Transverse colon (tissue), 4 donors: ENCODE data around the gene SNX15.

Experiments
- POLR2AphosphoS5 ChIP-seq, 3 donors: sonication (generic); formaldehyde crosslinking; IDR thresholded peaks; one replicate each; pipeline ENCODE4 v1.6.1; 2016; ENCODE audit warnings: antibody characterized with exemption in 3 of 3
- TF ChIP-seq, protein P1 (sequence below), 5 experiments: fragments of 200-600 bp in 3 of 5; fragments of 450-650 bp in 2 of 5; sonication (generic) in 3 of 5; IDR thresholded peaks; 1 replicate in 2 of 5; 2 replicates in 3 of 5; pipeline ENCODE4 v1.5.1; 2016 to 2017; ENCODE audit warnings: antibody characterized with exemption in 5 of 5, inconsistent platforms in 3 of 5, mild to moderate bottlenecking in 2 of 5, moderate library complexity in 1 of 5

DNA sequence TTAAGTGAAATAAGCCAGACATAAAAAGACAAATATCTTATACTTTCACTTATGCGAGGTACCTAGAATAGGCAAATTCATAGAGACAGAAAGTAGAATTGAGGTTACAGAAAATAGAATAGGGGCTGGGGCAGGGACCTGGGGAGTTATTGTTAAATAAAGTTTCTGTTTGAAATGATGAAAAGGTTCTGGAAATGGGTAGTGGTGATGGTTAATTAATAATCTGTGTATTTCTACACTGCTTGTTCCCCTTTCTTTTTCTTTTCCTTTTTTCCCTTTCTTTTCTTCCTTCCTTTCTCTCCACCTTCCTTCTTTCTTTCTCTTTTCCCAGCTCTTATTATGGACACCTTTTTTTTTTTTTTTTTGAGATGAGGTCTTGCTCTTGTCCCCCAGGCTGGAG, 28.3 kb downstream of the SNX15 start:
- no peak for TF ChIP-seq POLR2AphosphoS5 (IDR thresholded peaks at IDR 0.05)
- TF ChIP-seq, protein P1, sequence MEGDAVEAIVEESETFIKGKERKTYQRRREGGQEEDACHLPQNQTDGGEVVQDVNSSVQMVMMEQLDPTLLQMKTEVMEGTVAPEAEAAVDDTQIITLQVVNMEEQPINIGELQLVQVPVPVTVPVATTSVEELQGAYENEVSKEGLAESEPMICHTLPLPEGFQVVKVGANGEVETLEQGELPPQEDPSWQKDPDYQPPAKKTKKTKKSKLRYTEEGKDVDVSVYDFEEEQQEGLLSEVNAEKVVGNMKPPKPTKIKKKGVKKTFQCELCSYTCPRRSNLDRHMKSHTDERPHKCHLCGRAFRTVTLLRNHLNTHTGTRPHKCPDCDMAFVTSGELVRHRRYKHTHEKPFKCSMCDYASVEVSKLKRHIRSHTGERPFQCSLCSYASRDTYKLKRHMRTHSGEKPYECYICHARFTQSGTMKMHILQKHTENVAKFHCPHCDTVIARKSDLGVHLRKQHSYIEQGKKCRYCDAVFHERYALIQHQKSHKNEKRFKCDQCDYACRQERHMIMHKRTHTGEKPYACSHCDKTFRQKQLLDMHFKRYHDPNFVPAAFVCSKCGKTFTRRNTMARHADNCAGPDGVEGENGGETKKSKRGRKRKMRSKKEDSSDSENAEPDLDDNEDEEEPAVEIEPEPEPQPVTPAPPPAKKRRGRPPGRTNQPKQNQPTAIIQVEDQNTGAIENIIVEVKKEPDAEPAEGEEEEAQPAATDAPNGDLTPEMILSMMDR (IDR thresholded peaks at IDR 0.05) = no peak
